Panc1 (cell line): Measurements from ENCODE around the gene PHF20. TPM values are rescaled to one million over a fixed set of nuclear protein-coding genes. Genes with fewer than 3 reads are reported as not detected.

ENCODE experiments used
- ATAC-seq: fragments of 200-7000 bp; cut with Tn5 transposase; 2 replicates; pipeline ENCODE4 v1.9.1; 2020; ENCODE audit warnings: mild to moderate bottlenecking, moderate library complexity
- BruUV-seq: library from RNA; stranded (reverse); fragments of 400-500 nt; replicated peaks from 2 replicates; lab custom pipeline; 2021; lab: Mats Ljungman, UMichigan
- CTCF ChIA-PET: fragments of 300-600 bp; sonication (Branson Sonifier 250); formaldehyde crosslinking; loops from one replicate; lab custom pipeline; 2022; ENCODE audit warnings: antibody characterized with exemption; lab: Charles Lee
- POLR2A ChIA-PET: fragments of 300-600 bp; sonication (Branson Sonifier 250); formaldehyde crosslinking; loops from one replicate; lab custom pipeline; 2022; ENCODE audit warnings: antibody characterized with exemption; lab: Charles Lee
- DNase-seq: peaks from one replicate; pipeline ENCODE4 v3.0.0-alpha.2; 2010; ENCODE audit warnings: low read depth, low spot score
- H3K27ac ChIP-seq: 2 replicates; pipeline ENCODE4 v1.5.1; 2011; ENCODE audit warnings: mild to moderate bottlenecking, low read length, inconsistent platforms
- H3K27me3 ChIP-seq: fragments of 200-500 bp; sonication (Bioruptor generic); 2 replicates; pipeline ENCODE4 v1.6.0; 2014; ENCODE audit warnings: low read length, inconsistent platforms; ENCODE audit not compliant: control insufficient read depth, insufficient read depth
- H3K36me3 ChIP-seq: fragments of 200-500 bp; sonication (Bioruptor generic); 2 replicates; pipeline ENCODE4 v1.5.1; 2014; ENCODE audit warnings: inconsistent platforms, mild to moderate bottlenecking, low read length, moderate library complexity; ENCODE audit not compliant: control insufficient read depth, insufficient read depth
- H3K4me1 ChIP-seq: 2 replicates; pipeline ENCODE4 v1.5.1; 2011; ENCODE audit warnings: inconsistent platforms, mild to moderate bottlenecking, low read length, moderate library complexity; ENCODE audit not compliant: control insufficient read depth, insufficient read depth
- H3K4me3 ChIP-seq, 2 experiments: 2 replicates each; pipeline ENCODE4 v1.5.1; 2011 to 2012; ENCODE audit warnings: low read depth in 2 of 2, low read length in 2 of 2, mild to moderate bottlenecking in 2 of 2, inconsistent platforms in 1 of 2, moderate library complexity in 1 of 2
- H3K9me3 ChIP-seq: fragments of 200-500 bp; sonication (Bioruptor generic); 2 replicates; pipeline ENCODE4 v1.5.1; 2014; ENCODE audit warnings: low read depth, mild to moderate bottlenecking, inconsistent platforms, low read length, moderate library complexity; ENCODE audit not compliant: control insufficient read depth, insufficient read depth
- CTCF ChIP-seq: fragments of 450-650 bp; IDR thresholded peaks from 2 replicates; pipeline ENCODE4 v1.5.1; 2017; ENCODE audit warnings: mild to moderate bottlenecking
- POLR2AphosphoS5 ChIP-seq: IDR thresholded peaks from 2 replicates; pipeline ENCODE4 v1.6.1; 2012; ENCODE audit warnings: mild to moderate bottlenecking, low read depth, low read length, moderate library complexity
- REST ChIP-seq, 2 experiments: IDR thresholded peaks; 2 replicates each; pipeline ENCODE4 v1.6.1; 2011 to 2012; ENCODE audit warnings: low read depth in 2 of 2, control low read depth in 1 of 2, low read length in 1 of 2, mild to moderate bottlenecking in 1 of 2, moderate library complexity in 1 of 2; ENCODE audit not compliant: insufficient read depth in 1 of 2
- SIN3A ChIP-seq: IDR thresholded peaks from 2 replicates; pipeline ENCODE4 v1.6.1; 2012; ENCODE audit warnings: low read depth, mild to moderate bottlenecking, low read length, moderate library complexity, borderline replicate concordance; ENCODE audit not compliant: insufficient read depth
- TCF7L2 ChIP-seq: IDR thresholded peaks from 2 replicates; pipeline ENCODE4 v1.6.1; 2011; ENCODE audit warnings: mild to moderate bottlenecking, low read depth, low read length, inconsistent platforms
- in situ Hi-C: cut with HindIII; loops from 2 replicates; pipeline ENCODE4 v1.10.0; 2016; ENCODE audit warnings: low sequenced_read_pairs, low pct_unique_long_range_greater_than_20kb
- intact Hi-C: fragments of 100-400 bp; cut with micrococcal nuclease; formaldehyde crosslinking; loops from one replicate; pipeline ENCODE4 v1.10.0; 2022; ENCODE audit not compliant: unreplicated experiment
- total RNA-seq: library from RNA; stranded (reverse); gene quantifications from one replicate; pipeline ENCODE4 v1.2.1, GENCODE V29; 2021; ENCODE audit not compliant: unreplicated experiment

Gene PHF20
- total RNA-seq, 1 experiment from 2014 or later, result 51.5 TPM

GRCh38 chr20:35831971-35832370 is 60.2 kb downstream of the PHF20 start:
- in situ Hi-C loops, result no loop called here
- ATAC-seq, result no peak
- Histone ChIP-seq H3K27me3 (no peaks in the 10 kb centered on the region), H3K4me1 (no peaks in the 10 kb centered on the region), H3K4me3 (no peak overlapping the region), H3K27ac (no peak overlapping the region), H3K36me3 (no peaks in the 10 kb centered on the region), H3K9me3 (no peaks in the 10 kb centered on the region)
- TF ChIP-seq TCF7L2 (no peak), REST (IDR thresholded peaks at IDR 0.05; ENCODE audit: insufficient read depth in 1 of 2, low read depth in 2 of 2, low read length in 1 of 2) (no peak), SIN3A (no peak), POLR2AphosphoS5 (no peak), CTCF (no peak)
- no TSS peak for BruUV-seq
- intact Hi-C loops, result no loop called here
- ChIA-PET POLR2A (no interaction called here), CTCF (no interaction called here)
- no peak for DNase-seq

GRCh38 chr20:35833241-35833640 is 61.4 kb downstream of the PHF20 start:
- no peaks in the 10 kb centered on the region for H3K4me1 ChIP-seq
- no peaks in the 10 kb centered on the region for H3K27me3 ChIP-seq
- H3K27ac ChIP-seq, result no peak overlapping the region
- no peak for DNase-seq
- no peaks in the 10 kb centered on the region for H3K36me3 ChIP-seq
- ChIA-PET POLR2A (no interaction called here), CTCF (no interaction called here)
- no peak overlapping the region for H3K4me3 ChIP-seq
- ATAC-seq, result no peak
- intact Hi-C loops, result no loop called here
- BruUV-seq, result no TSS peak
- no peak for TF ChIP-seq REST (IDR thresholded peaks at IDR 0.05; ENCODE audit: insufficient read depth in 1 of 2, low read depth in 2 of 2, low read length in 1 of 2)
- no peak for TF ChIP-seq TCF7L2
- no peak for TF ChIP-seq SIN3A
- TF ChIP-seq POLR2AphosphoS5, result no peak
- no peak for TF ChIP-seq CTCF
- in situ Hi-C loops, result no loop called here
- H3K9me3 ChIP-seq, result no peaks in the 10 kb centered on the region
